GM12878 (cell line): Measurements from ENCODE around the gene CES4A.

Experiments
- CTCF ChIP-seq, 3 experiments: IDR thresholded peaks in 2 of 3; conservative IDR thresholded peaks in 1 of 3; 2 replicates each; pipeline ENCODE4 v1.5.1; 2011; ENCODE audit warnings: low read depth in 3 of 3, low read length in 3 of 3, mild to moderate bottlenecking in 3 of 3, control low read depth in 2 of 3, moderate library complexity in 2 of 3, inconsistent platforms in 1 of 3, mixed read lengths in 1 of 3; ENCODE audit not compliant: control insufficient read depth in 2 of 3, insufficient read depth in 1 of 3; ENCODE audit errors: extremely low read depth in 1 of 3
- EP300 ChIP-seq, 2 experiments: fragments of 150-350 bp in 1 of 2; IDR thresholded peaks; 2 replicates each; pipeline ENCODE4 v1.6.1; 2011 to 2012; ENCODE audit warnings: low read depth in 2 of 2, low read length in 2 of 2, borderline replicate concordance in 1 of 2, improper control_type of control experiment in 1 of 2, inconsistent platforms in 1 of 2; ENCODE audit not compliant: control insufficient read depth in 1 of 2
- MAX ChIP-seq: IDR thresholded peaks from 2 replicates; pipeline ENCODE4 v1.6.1; 2012; ENCODE audit warnings: low read depth, low read length, improper control_type of control experiment
- POLR2A ChIP-seq: IDR thresholded peaks from 2 replicates; pipeline ENCODE4 v1.6.1; 2011; ENCODE audit warnings: low read depth, mild to moderate bottlenecking, low read length
- RAD21 ChIP-seq: IDR thresholded peaks from 2 replicates; pipeline ENCODE4 v1.6.1; 2011; ENCODE audit warnings: mild to moderate bottlenecking, low read depth, low read length, moderate library complexity; ENCODE audit not compliant: insufficient read depth
- REST ChIP-seq: IDR thresholded peaks from 2 replicates; pipeline ENCODE4 v1.6.1; 2012; ENCODE audit warnings: mild to moderate bottlenecking, low read depth, low read length
- SIN3A ChIP-seq: IDR thresholded peaks from 2 replicates; pipeline ENCODE4 v1.6.1; 2012; ENCODE audit warnings: low read depth, low read length, improper control_type of control experiment
- SMARCA5 ChIP-seq: fragments of 450-650 bp; IDR thresholded peaks from 2 replicates; pipeline ENCODE4 v1.6.1; 2017; ENCODE audit warnings: mild to moderate bottlenecking
- SMC3 ChIP-seq: IDR thresholded peaks from 2 replicates; pipeline ENCODE4 v1.6.1; 2011; ENCODE audit warnings: low read length, improper control_type of control experiment, borderline replicate concordance
- TAF1 ChIP-seq: IDR thresholded peaks from 2 replicates; pipeline ENCODE4 v1.6.1; 2011; ENCODE audit warnings: mild to moderate bottlenecking, low read depth, low read length, borderline replicate concordance

- no peak for TF ChIP-seq TAF1
- TF ChIP-seq RAD21: no peak
- no peak for TF ChIP-seq EP300 (IDR thresholded peaks at IDR 0.05; ENCODE audit: borderline replicate concordance in 1 of 2, control insufficient read depth in 1 of 2, low read depth in 2 of 2, low read length in 2 of 2)
- no peak for TF ChIP-seq CTCF (IDR thresholded peaks at IDR 0.05 in 2 of 3, conservative IDR thresholded peaks at IDR 0.05 in 1 of 3; ENCODE audit: control insufficient read depth in 2 of 3, extremely low read depth in 1 of 3, insufficient read depth in 1 of 3, low read depth in 3 of 3, low read length in 3 of 3)
- no peak for TF ChIP-seq SMARCA5
- no peak for TF ChIP-seq MAX
- TF ChIP-seq SMC3: no peak
- no peak for TF ChIP-seq SIN3A
- TF ChIP-seq POLR2A: no peak
- TF ChIP-seq REST: no peak
These were observed 47.0 kb downstream of the CES4A start for GRCh38 chr16:67035364-67035763.
